Lung (tissue), 12 donors: ENCODE measurements around the gene ETV5. TPM values are rescaled to one million over a fixed set of nuclear protein-coding genes. Genes with fewer than 3 reads are reported as not detected.

ENCODE experiments used
- ATAC-seq: fragments of 200-7000 bp; cut with Tn5 transposase; one replicate; pipeline ENCODE4 v1.9.1; 2020; ENCODE audit warnings: moderate number of reproducible peaks; ENCODE audit not compliant: insufficient read depth, low FRiP score
- DNase-seq, 3 donors: peaks; one replicate each; pipeline ENCODE4 v3.0.0-alpha.2; 2013 to 2017
- H3K27ac ChIP-seq, 2 donors: one replicate each; pipeline ENCODE4 v1.5.1; 2013; ENCODE audit warnings: mild to moderate bottlenecking in 2 of 2, moderate library complexity in 2 of 2, control low read depth in 1 of 2, inconsistent platforms in 1 of 2, low read depth in 1 of 2, low read length in 1 of 2
- H3K27me3 ChIP-seq, 3 donors: one replicate each; pipeline ENCODE4 v1.5.1; 2013; ENCODE audit warnings: low read length in 2 of 3; ENCODE audit not compliant: control insufficient read depth in 3 of 3, insufficient read depth in 3 of 3
- H3K36me3 ChIP-seq, 4 donors: one replicate each; pipeline ENCODE4 v1.5.1; 2013; ENCODE audit warnings: low read length in 4 of 4, mild to moderate bottlenecking in 1 of 4, moderate library complexity in 1 of 4; ENCODE audit not compliant: control insufficient read depth in 4 of 4, insufficient read depth in 4 of 4
- H3K4me1 ChIP-seq, 5 donors: one replicate each; pipeline ENCODE4 v1.5.1; 2013; ENCODE audit warnings: low read length in 5 of 5, mild to moderate bottlenecking in 2 of 5, moderate library complexity in 1 of 5; ENCODE audit not compliant: control insufficient read depth in 5 of 5, insufficient read depth in 5 of 5
- H3K4me3 ChIP-seq: one replicate; pipeline ENCODE4 v1.5.1; 2013; ENCODE audit warnings: mild to moderate bottlenecking, control low read depth, moderate library complexity
- H3K9ac ChIP-seq, 2 donors: one replicate each; pipeline ENCODE4 v1.5.1; 2013; ENCODE audit warnings: low read length in 2 of 2, control low read depth in 1 of 2; ENCODE audit not compliant: insufficient read depth in 1 of 2
- H3K9me3 ChIP-seq, 4 donors: one replicate each; pipeline ENCODE4 v1.5.1; 2013; ENCODE audit warnings: low read length in 3 of 4, mild to moderate bottlenecking in 1 of 4, moderate library complexity in 1 of 4; ENCODE audit not compliant: control insufficient read depth in 4 of 4, insufficient read depth in 3 of 4
- CTCF ChIP-seq: IDR thresholded peaks from 2 replicates; pipeline ENCODE4 v1.5.1; 2012; ENCODE audit warnings: mild to moderate bottlenecking; ENCODE audit errors: control extremely low read depth, extremely low read depth
- WGBS, 2 donors: extraction: QIAGEN DNeasy Blood & Tissue Kit; methylation state at CpG; one replicate each; pipeline ENCODE4 v1.1.7; 2013; 5-methylcytosine and 5-hydroxymethylcytosine counted together
- polyA plus RNA-seq, 2 donors: library from polyadenylated mRNA; stranded (reverse); fragments of 200-250 nt; gene quantifications; one replicate each; pipeline ENCODE4 v1.2.1, GENCODE V29; 2013
- total RNA-seq, 2 donors: library from RNA; depleted of rRNA in 1 of 2; stranded (reverse); fragments of >200 nt in 1 of 2; gene quantifications; one replicate each; pipeline ENCODE4 v1.2.1, GENCODE V29; 2014 to 2021
- donor health status: control.
- donor health status: control.
- donor health status: Bipolar disorder and iron deficiency.
- donor health status: healthy.
- donor health status: DM: yes; HTN: yes; CAD: no.

ETV5 gene
- total and polyA plus RNA-seq, 4 donors: 12.5 to 53.9 (median 23.0) TPM

DNA sequence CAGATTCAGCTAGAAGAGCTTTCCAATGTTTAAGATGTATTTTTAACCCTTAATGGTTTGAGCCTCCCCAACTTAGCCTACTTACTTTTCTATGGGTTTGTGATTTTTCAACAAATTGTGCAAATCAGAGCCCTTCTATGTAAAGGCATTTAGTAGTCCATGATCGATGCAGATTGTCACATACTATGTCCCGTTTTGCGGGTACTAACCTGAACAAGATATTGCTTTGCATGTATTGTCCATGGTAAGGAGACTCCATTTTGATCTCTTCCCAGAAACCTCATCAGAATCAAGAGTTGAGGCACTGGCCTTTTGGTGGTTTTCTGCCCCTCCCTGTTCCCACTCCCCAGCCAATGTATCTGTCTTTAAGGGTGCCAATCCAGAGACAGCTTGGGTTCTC lies 60.8 kb downstream of the ETV5 start:
- Histone ChIP-seq H3K36me3 (peaks cover 7 to 52% (median 19%) of the 10 kb centered on the region in 4 donors), H3K27ac (no peak overlapping the region), H3K4me3 (no peak overlapping the region), H3K9ac (no peak overlapping the region), H3K9me3 (no peaks in the 10 kb centered on the region), H3K4me1 (peaks cover 0 to 13% (median 0%) of the 10 kb centered on the region in 5 donors), H3K27me3 (no peaks in the 10 kb centered on the region)
- TF ChIP-seq CTCF: no peak
- 95% methylated on average over 3 of the region's 3 CpGs for WGBS, 2 donors
- no peak for ATAC-seq
- no peak for DNase-seq

DNA sequence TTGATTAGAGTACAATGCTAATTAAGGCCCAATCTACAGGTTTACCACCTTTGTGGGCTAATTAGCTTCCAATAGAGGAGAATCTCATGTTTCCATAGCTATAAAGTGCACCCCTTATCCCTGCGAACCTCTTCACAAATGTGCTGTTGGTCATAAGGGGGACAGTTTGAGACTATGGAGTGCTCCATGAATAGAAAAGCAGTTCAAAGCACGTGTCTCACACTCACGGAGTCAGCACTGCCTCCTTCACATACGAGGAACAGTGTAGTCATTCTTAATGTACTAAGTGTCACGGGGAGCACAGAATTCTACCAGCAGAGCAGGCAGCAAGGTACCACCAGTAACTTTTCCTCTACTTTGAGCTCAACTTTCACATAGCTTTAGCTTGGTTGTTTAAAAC lies 62.1 kb downstream of the ETV5 start:
- WGBS, 2 donors: 89 to 90% methylated on average over 5 of the region's 5 CpGs
- no peak for ATAC-seq

GRCh38 chr3:186044968-186045367 lies 63.9 kb downstream of the ETV5 start:
- Histone ChIP-seq H3K9me3 (no peaks in the 10 kb centered on the region), H3K9ac (no peak overlapping the region), H3K36me3 (peaks cover 3 to 24% (median 7%) of the 10 kb centered on the region in 4 donors), H3K27me3 (no peaks in the 10 kb centered on the region), H3K4me1 (peaks cover 0 to 13% (median 0%) of the 10 kb centered on the region in 5 donors), H3K27ac (no peak overlapping the region), H3K4me3 (no peak overlapping the region)
- WGBS, 2 donors: 34 to 64% methylated on average over 12 of the region's 12 CpGs
- DNase-seq: peak; percentile 45 to 75 (median 73)
- no peak for ATAC-seq
- TF ChIP-seq CTCF: no peak

More for the DNA sequence above, 62.1 kb downstream of the ETV5 start:
- H3K27me3 ChIP-seq: no peaks in the 10 kb centered on the region
- no peak overlapping the region for H3K9ac ChIP-seq
- peaks cover 7 to 43% (median 16%) of the 10 kb centered on the region in 4 donors for H3K36me3 ChIP-seq
- no peak overlapping the region for H3K4me3 ChIP-seq
- DNase-seq: no peak
- TF ChIP-seq CTCF: no peak
- H3K9me3 ChIP-seq: no peaks in the 10 kb centered on the region
- H3K27ac ChIP-seq: no peak overlapping the region
- peaks cover 0 to 13% (median 0%) of the 10 kb centered on the region in 5 donors for H3K4me1 ChIP-seq

DNA sequence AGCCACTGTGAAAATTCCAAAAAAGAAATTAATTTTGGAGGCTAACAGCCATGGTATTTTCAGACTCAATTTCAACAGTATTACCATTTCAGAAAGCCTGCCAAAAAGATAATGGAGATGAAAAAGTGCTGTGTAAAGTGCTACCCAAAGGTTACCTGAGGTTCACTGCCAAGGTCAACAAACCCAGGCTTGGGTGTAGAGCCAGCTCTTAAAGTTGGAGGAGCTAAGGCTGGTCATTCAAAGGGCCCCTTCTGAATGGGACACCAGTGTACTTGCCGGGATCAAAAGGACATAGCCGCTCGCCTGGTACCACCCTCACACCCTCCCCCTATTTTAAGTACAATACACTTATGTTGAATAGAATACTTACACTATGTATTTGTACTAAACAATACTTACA lies 64.5 kb downstream of the ETV5 start:
- ATAC-seq (peak; percentile 8), DNase-seq (peak in 2 of 3 donors; percentile 33 to 58)
- H3K27me3 ChIP-seq: no peaks in the 10 kb centered on the region

More for the DNA sequence above, 64.5 kb downstream of the ETV5 start:
- H3K9me3 ChIP-seq: no peaks in the 10 kb centered on the region
- no peak for TF ChIP-seq CTCF
- H3K4me1 ChIP-seq: peaks cover 0 to 13% (median 0%) of the 10 kb centered on the region in 5 donors
- H3K4me3 ChIP-seq: no peak overlapping the region
- 69 to 82% methylated on average over 3 of the region's 3 CpGs for WGBS, 2 donors
- H3K27ac ChIP-seq: no peak overlapping the region
- no peak overlapping the region for H3K9ac ChIP-seq
- H3K36me3 ChIP-seq: peaks cover 3 to 20% (median 7%) of the 10 kb centered on the region in 4 donors
